Adipocyte (in vitro differentiated cells): ENCODE data around the gene TENM4.

Experiments used
- DNase-seq: peaks from one replicate; pipeline ENCODE4 v3.0.0-alpha.2; 2015; ENCODE audit warnings: low read depth
- H3K27me3 ChIP-seq: replicated peaks from 2 replicates; pipeline ENCODE4 v1.7.0; 2013; ENCODE audit warnings: mild to moderate bottlenecking, low read length, moderate library complexity; ENCODE audit not compliant: control insufficient read depth, insufficient read depth
- H3K36me3 ChIP-seq: 2 replicates; pipeline ENCODE4 v1.7.0; 2013; ENCODE audit warnings: low read length, mild to moderate bottlenecking, moderate library complexity; ENCODE audit not compliant: control insufficient read depth, insufficient read depth, severe bottlenecking
- H3K4me1 ChIP-seq: 2 replicates; pipeline ENCODE4 v1.7.0; 2013; ENCODE audit warnings: mild to moderate bottlenecking, low read length, moderate library complexity; ENCODE audit not compliant: control insufficient read depth, insufficient read depth
- H3K4me3 ChIP-seq: 2 replicates; pipeline ENCODE4 v1.7.0; 2013; ENCODE audit warnings: mild to moderate bottlenecking, low read length, moderate library complexity
- H3K9ac ChIP-seq: 2 replicates; pipeline ENCODE4 v1.7.0; 2013; ENCODE audit warnings: mild to moderate bottlenecking, low read length, moderate library complexity
- H3K9me3 ChIP-seq: 2 replicates; pipeline ENCODE4 v1.7.0; 2013; ENCODE audit warnings: mild to moderate bottlenecking, low read length, moderate library complexity; ENCODE audit not compliant: control insufficient read depth

Gene TENM4

DNA sequence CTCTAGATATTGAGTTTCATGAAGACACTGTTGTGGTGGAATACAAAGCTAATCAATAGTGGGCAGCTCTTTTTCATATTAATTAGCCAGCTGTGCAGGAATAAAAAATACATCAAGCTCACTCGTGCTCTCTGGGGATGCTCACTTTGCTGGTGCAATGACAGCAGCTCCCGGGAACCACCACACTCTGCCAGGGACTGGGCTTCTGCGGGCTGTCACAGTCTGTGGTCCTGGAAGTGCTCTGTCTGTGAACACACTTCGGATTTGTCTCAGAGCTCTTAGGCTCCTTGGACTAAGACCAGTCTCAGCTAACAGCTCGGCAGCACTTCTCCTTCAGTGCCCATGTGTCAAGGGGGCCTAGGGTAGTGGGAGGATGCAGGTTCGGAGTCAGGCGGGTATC, 393.5 kb downstream of the TENM4 start:
- Histone ChIP-seq H3K9me3 (no peaks in the 10 kb centered on the region), H3K4me3 (no peak overlapping the region), H3K4me1 (peaks cover 6% of the 10 kb centered on the region), H3K36me3 (no peaks in the 10 kb centered on the region), H3K9ac (no peak overlapping the region), H3K27me3 (no peaks in the 10 kb centered on the region)
- DNase-seq: no peak

DNA sequence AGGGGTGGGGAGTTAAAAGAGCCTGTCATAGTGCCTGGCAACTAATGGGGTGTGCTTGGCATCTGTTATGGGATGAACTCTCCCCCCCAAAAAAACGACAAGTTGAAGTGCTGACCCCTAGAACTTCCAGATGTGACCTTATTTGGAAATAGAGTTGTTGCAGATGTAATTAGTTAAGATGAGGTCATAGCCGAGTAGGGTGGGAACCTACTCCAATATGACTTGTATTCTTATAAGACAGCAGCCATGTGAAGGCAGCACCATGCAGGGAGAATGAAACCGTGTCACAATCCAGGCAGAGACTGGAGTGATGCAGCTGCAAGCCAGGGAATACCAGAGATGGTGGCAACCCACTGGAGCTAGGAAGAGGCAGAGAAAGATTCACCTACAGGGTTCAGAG, 394.5 kb downstream of the TENM4 start:
- no peak overlapping the region for H3K9ac ChIP-seq
- no peaks in the 10 kb centered on the region for H3K36me3 ChIP-seq
- H3K4me1 ChIP-seq: peaks cover 6% of the 10 kb centered on the region
- H3K4me3 ChIP-seq: no peak overlapping the region
- DNase-seq: no peak
- H3K27me3 ChIP-seq: no peaks in the 10 kb centered on the region
- no peaks in the 10 kb centered on the region for H3K9me3 ChIP-seq

DNA sequence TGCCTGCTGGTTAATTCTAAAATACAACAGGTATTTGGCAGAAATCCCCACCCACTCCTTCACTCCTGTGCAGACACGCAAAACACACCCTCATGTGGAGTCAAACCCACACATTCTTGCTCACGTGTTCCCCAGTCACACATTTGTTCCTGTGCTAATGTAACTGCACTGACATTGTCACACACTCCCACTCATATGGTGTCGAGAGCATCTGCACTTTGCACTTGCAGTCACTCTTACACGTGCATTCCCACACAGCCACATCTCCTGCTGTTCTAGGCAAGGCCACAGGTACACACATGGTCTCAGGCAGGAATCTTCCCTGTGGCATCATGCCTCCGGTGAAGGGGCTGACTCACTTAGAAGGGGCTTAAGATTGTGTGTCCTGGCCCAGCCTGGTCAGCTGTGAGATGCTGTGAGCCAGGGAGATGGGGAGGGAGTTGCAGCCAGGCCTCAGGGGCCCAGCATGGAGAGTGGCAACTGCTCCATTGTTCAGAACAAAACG, 395.0 kb downstream of the TENM4 start:
- Histone ChIP-seq H3K27me3 (no peaks in the 10 kb centered on the region), H3K9me3 (no peaks in the 10 kb centered on the region), H3K36me3 (no peaks in the 10 kb centered on the region), H3K9ac (no peak overlapping the region), H3K4me3 (no peak overlapping the region), H3K4me1 (peaks cover 6% of the 10 kb centered on the region)
- no peak for DNase-seq

DNA sequence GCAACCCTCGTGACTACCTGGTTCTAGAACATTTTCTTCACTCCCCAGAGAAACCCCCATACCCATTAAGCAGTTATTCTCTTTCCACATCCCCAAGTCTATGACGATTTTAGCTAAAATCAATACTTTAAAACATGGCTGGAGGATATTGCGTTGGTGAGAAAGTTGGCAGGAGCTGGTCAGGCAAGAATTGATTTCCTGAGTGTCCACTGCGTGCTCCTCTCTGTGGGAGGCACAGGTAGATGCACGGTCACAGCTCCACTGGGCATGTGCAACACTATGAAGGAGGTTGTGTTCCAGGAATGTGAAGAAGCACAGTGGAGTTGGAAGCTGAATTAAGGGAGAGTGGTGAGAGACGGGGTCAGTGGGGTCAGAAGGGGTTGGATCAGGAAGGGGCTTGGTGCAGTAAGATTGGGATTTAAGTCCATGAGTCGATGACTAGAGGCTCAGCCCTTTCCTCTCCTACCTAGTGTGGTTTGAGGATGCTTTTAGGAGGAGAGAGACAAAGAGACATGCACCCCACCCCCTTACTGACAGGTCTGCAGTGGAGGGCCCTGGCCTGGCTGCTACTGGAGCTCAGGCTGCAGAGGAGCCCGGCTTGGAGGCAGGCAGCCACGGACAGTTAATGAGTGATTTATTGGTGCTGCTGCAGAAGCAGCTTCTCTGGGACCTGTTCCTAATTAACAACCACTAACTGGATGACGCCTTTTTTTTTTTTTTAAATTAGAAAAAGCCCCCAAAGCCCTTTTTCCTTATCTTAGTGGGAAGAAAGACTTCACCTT, 395.6 kb downstream of the TENM4 start:
- Histone ChIP-seq H3K36me3 (no peaks in the 10 kb centered on the region), H3K4me3 (no peak overlapping the region), H3K4me1 (peaks cover 6% of the 10 kb centered on the region), H3K9me3 (peaks cover 4% of the 10 kb centered on the region), H3K27me3 (no peaks in the 10 kb centered on the region), H3K9ac (no peak overlapping the region)
- DNase-seq: no peak

DNA sequence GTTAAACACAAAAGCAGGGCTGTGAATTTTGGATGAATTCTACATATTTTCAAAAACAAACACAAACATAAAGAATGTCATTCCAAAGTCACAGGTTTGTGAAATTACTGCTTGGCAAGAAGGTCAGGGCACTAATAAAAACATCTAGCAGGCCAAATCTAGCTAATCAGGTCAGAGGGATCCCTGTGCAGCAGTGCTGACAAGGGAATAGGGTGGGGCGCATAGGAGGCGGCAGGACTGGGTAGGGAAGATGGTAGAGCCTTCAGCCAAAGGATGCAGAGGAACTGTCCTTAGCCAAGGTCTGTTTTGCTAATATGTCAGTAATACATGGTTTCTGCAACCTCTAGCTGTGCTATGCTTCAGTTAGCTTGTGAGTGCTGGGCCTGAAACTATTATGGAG, 396.6 kb downstream of the TENM4 start:
- Histone ChIP-seq H3K27me3 (no peaks in the 10 kb centered on the region), H3K4me1 (peaks cover 6% of the 10 kb centered on the region), H3K4me3 (no peak overlapping the region), H3K9ac (no peak overlapping the region), H3K9me3 (peaks cover 6% of the 10 kb centered on the region), H3K36me3 (no peaks in the 10 kb centered on the region)
- DNase-seq: no peak

DNA sequence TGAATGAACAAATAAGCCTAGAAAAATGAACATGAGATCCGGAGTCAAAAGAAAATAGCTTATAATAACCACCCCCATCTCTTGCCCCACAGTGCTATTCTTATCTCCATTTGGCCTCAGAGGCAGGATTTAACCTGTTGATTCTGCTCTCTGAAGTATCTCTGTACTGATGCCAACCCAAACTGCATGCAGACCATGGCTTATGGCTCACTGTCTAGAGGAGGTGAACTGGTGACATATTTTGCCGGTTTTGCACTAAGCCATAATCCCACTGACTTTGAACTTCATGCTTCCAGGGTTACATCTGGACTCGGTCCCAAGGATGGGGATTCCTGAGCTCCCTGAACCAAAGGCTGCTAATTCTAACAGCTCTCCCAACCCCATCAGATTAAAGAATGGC, 397.1 kb downstream of the TENM4 start:
- DNase-seq: no peak
- peaks cover 6% of the 10 kb centered on the region for H3K9me3 ChIP-seq
- peaks cover 6% of the 10 kb centered on the region for H3K4me1 ChIP-seq
- H3K27me3 ChIP-seq: no peaks in the 10 kb centered on the region
- no peak overlapping the region for H3K4me3 ChIP-seq
- H3K36me3 ChIP-seq: no peaks in the 10 kb centered on the region
- H3K9ac ChIP-seq: no peak overlapping the region

- Histone ChIP-seq H3K36me3 (no peaks in the 10 kb centered on the region), H3K27me3 (no peaks in the 10 kb centered on the region), H3K4me3 (no peak overlapping the region), H3K9me3 (peaks cover 6% of the 10 kb centered on the region), H3K4me1 (peaks cover 6% of the 10 kb centered on the region), H3K9ac (no peak overlapping the region)
- DNase-seq: no peak
Observed at GRCh38 chr11:79042824-79043223, 398.0 kb downstream of the TENM4 start.

DNA sequence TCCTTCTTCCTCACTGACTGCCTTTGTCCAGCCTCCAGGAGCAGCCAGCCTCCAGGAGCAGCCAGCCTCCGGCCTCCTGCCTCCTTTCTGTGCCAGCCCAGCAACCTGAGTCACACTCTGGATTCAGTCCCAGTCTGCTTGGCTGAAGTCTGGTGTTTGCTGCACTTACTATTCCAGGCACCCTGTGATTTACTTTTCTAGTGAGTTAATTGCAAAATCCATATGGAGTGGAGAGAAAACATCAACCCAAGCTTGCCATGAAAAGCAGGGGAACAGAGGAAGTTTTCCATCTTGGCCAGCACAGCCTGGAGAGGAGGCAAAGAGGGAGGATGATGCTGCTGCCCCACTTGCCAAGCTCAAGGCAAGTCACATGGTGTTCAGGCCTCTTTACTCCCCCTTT, 400.5 kb downstream of the TENM4 start:
- H3K4me1 ChIP-seq: peaks cover 6% of the 10 kb centered on the region
- no peaks in the 10 kb centered on the region for H3K36me3 ChIP-seq
- H3K27me3 ChIP-seq: no peaks in the 10 kb centered on the region
- no peak for DNase-seq
- H3K4me3 ChIP-seq: no peak overlapping the region
- H3K9me3 ChIP-seq: peaks cover 6% of the 10 kb centered on the region
- no peak overlapping the region for H3K9ac ChIP-seq

DNA sequence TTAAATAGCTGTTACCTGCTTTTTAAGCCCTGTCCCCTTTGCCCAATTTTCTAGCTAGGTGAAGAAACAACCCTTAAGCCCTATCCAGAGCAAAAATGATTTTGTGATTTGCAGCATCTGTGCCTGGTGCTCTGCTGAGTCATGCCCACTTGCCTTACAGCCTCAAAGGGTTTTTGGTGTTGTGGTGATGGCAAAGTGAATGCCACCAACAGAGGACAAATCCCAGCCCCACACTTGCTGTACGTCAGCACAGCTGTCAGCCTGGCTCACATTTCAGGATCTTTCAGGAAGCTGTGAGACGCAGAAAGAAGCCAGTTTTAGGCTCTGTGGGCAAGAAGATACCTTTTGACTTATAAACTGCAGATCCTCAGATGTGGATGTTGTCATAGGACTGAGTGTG, 401.7 kb downstream of the TENM4 start:
- no peaks in the 10 kb centered on the region for H3K36me3 ChIP-seq
- no peaks in the 10 kb centered on the region for H3K27me3 ChIP-seq
- H3K9ac ChIP-seq: no peak overlapping the region
- DNase-seq: peak; percentile 41
- H3K4me1 ChIP-seq: peaks cover 10% of the 10 kb centered on the region
- H3K4me3 ChIP-seq: no peak overlapping the region
- H3K9me3 ChIP-seq: peaks cover 6% of the 10 kb centered on the region

DNA sequence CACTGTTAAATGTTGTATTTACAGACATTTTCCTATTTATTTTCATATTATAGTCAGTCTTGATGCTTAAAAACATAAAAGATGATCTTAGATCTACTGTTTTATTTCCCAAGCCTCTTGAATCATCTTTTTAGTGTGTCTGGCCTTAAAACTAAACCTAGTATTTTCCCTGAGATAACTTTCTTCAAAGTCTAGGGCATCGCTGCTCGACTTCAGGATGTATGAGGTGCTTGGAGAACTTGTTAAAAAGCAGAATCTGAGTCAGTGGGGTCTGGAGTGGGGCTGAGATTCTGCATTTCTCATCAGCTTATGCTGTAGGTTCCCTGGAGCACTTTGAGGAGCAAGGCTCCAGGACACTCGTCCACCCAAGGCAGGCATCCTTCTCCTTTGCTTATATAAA, 404.9 kb downstream of the TENM4 start:
- DNase-seq: no peak
- Histone ChIP-seq H3K27me3 (no peaks in the 10 kb centered on the region), H3K4me3 (no peak overlapping the region), H3K9ac (no peak overlapping the region), H3K9me3 (peaks cover 6% of the 10 kb centered on the region), H3K36me3 (no peaks in the 10 kb centered on the region), H3K4me1 (peaks cover 9% of the 10 kb centered on the region)

- no peaks in the 10 kb centered on the region for H3K27me3 ChIP-seq
- no peak overlapping the region for H3K9ac ChIP-seq
- no peak overlapping the region for H3K4me3 ChIP-seq
- H3K36me3 ChIP-seq: no peaks in the 10 kb centered on the region
- no peak for DNase-seq
- peaks cover 9% of the 10 kb centered on the region for H3K4me1 ChIP-seq
- H3K9me3 ChIP-seq: no peaks in the 10 kb centered on the region
Observed at GRCh38 chr11:79033833-79034232, 407.0 kb downstream of the TENM4 start.

DNA sequence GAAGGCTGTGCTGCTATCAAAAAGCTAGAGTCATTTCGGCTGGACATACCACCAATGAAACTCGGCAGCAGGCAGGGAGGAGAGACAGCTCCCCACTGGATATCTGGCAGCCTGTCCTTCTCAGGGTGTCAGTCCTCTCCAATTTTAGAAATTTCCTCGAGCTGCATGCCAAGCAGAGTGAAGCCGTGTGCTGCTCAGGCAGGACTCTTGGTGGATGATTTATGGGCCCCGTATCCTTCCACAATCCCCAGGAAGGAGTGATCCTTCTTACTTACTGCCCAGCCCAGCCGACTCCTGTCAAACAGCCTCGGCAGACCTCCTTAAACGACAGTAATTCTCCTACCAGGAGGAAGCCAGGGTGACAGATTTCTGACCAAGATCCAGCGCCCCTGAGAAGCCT, 410.4 kb downstream of the TENM4 start:
- H3K9ac ChIP-seq: no peak overlapping the region

More for the DNA sequence above, 410.4 kb downstream of the TENM4 start:
- H3K27me3 ChIP-seq: no peaks in the 10 kb centered on the region
- peaks cover 9% of the 10 kb centered on the region for H3K4me1 ChIP-seq
- H3K36me3 ChIP-seq: no peaks in the 10 kb centered on the region
- H3K9me3 ChIP-seq: no peaks in the 10 kb centered on the region
- DNase-seq: no peak
- no peak overlapping the region for H3K4me3 ChIP-seq
